ENCODE measurements around the gene KCNAB3.
"Not testable (repeated sequence)": the region's sequence is repeated elsewhere in the genome, so short reads cannot be mapped to it uniquely, and the experiment has no call there.

Gene KCNAB3

DNA sequence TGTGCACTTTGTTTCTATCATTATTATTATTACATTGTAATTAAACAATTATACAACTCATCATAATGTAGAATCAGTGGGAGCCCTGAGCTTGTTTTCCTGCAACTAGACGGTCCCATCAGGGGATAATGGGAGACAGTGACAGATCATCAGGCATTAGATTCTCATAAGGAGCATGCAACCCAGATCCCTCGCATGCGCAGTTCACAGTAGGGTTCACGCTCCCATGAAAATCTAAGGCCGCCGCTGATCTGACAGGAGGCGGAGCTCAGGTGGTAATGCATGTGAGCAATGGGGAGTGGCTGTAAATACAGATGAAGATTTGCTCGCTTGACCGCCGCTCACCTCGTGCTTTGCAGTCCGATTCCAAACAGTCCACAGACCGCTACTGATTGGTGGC, 23.6 kb upstream of the KCNAB3 start:
- not testable (repeated sequence) for H3K4me1 ChIP-seq (ENCODE audit: insufficient read depth, low read length); H3K4me3 ChIP-seq (ENCODE audit: low read length)

DNA sequence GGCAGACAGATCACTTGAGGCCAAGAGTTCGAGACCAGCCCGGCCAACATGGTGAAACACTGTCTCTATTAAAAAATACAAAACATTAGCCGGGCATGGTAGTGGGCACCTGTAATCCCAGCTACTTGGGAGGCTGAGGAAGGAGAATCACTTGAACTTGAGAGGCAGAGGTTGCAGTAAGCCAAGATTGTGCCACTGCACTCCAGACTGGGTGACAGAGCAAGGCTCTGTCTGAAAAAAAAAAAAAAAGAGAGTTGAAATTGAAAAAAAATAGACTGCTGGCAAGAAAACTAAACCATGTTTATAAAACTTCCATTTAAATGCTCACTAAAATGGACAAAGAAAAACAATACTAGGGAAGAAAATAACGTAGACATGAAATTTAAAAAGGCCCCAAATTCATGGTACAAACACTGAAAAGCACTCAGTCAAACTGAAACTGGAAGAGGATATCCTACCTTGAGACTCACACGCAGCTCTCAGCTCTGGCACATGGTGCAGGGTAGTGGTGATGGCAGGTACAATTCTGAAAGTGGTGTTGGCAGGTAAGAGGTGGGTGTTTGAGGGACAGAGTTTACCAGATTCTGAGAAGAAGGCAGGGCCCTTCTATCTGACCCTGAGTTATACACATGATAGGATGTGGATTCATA, 21.6 kb upstream of the KCNAB3 start:
- Histone ChIP-seq H3K27me3 (ENCODE audit: insufficient read depth, low read length) (no peaks in the 10 kb centered on the region), H3K9me3 (ENCODE audit: low read length) (no peaks in the 10 kb centered on the region), H3K36me3 (ENCODE audit: insufficient read depth, low read length) (peaks cover 36% of the 10 kb centered on the region), H2AFZ (ENCODE audit: low read depth, low read length) (no peak overlapping the region), H3K4me1 (ENCODE audit: insufficient read depth, low read length) (no peaks in the 10 kb centered on the region), H3K4me3 (ENCODE audit: low read length) (no peak overlapping the region)

More for the DNA sequence above, 23.6 kb upstream of the KCNAB3 start:
- not testable (repeated sequence) for H3K9me3 ChIP-seq (ENCODE audit: low read length); H3K27me3 ChIP-seq (ENCODE audit: insufficient read depth, low read length); H2AFZ ChIP-seq (ENCODE audit: low read depth, low read length)
- H3K36me3 ChIP-seq (ENCODE audit: insufficient read depth, low read length) = peaks cover 19% of the 10 kb centered on the region

DNA sequence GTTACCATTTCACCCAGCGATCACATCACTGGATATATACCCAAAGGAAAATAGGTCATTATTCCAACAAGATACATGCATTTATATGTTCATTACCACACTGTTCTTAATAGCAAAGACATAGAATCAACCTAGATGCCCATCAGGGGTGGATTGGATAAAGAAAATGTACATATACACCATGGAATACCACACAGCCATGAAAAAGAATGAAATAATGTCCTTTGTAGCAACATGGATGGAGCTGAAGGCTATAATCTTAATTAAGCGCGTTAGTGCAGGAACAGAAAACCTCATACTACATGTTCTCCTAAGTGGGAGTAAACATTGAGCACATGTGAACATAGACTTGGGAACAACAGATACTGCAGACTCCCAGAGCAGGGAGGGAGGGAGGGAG, 20.9 kb upstream of the KCNAB3 start:
- Histone ChIP-seq H3K9me3 (ENCODE audit: low read length) (no peaks in the 10 kb centered on the region), H3K27me3 (ENCODE audit: insufficient read depth, low read length) (no peaks in the 10 kb centered on the region), H3K4me3 (ENCODE audit: low read length) (no peak overlapping the region), H2AFZ (ENCODE audit: low read depth, low read length) (no peak overlapping the region), H3K36me3 (ENCODE audit: insufficient read depth, low read length) (peaks cover 43% of the 10 kb centered on the region), H3K4me1 (ENCODE audit: insufficient read depth, low read length) (no peaks in the 10 kb centered on the region)

DNA sequence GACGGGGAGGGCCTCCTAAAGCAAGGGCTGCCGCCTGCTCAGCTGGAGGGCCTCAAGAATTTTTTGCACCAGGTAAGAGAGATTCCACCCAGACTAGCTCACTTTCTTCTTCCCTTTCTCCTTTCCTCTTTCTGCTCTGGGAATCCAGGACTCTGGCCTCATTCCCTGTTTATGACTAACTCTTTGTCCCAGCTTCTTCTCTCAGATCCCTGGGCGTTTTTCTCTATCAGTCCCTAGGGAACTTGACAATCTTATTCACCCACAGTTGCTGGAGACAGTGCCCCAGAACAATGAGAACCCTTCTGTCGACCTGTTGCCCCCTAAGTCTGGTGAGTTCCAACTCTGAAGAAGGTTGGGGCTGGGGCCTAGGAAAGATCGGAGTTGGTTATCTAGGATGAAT, 18.0 kb upstream of the KCNAB3 start:
- peaks cover 68% of the 10 kb centered on the region for H3K36me3 ChIP-seq (ENCODE audit: insufficient read depth, low read length)

DNA sequence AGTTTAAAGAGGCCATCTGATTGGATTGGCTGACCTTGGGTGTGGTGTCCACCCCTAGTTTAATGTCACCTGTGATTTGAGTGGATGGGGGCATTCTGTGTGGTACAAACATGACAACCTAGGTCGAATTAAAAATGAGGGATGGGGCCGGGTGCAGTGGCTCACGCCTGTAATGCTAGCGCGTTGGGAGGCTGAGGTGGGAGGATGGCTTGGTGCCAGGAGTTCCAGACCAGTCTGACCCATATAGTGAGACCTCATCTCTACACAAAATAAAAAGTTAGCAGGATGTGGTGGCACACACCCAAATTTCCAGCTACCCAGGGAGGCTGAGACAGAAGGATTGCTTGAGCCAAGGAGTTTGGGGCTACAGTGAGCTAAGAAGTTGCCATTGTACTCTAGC, 16.8 kb upstream of the KCNAB3 start:
- no peaks in the 10 kb centered on the region for H3K9me3 ChIP-seq (ENCODE audit: low read length)
- H3K36me3 ChIP-seq (ENCODE audit: insufficient read depth, low read length) = peaks cover 75% of the 10 kb centered on the region
- H3K4me3 ChIP-seq (ENCODE audit: low read length) = no peak overlapping the region

More for the DNA sequence above, 18.0 kb upstream of the KCNAB3 start:
- H3K4me3 ChIP-seq (ENCODE audit: low read length) = no peak overlapping the region
- H3K27me3 ChIP-seq (ENCODE audit: insufficient read depth, low read length) = no peaks in the 10 kb centered on the region
- no peak overlapping the region for H2AFZ ChIP-seq (ENCODE audit: low read depth, low read length)
- no peaks in the 10 kb centered on the region for H3K4me1 ChIP-seq (ENCODE audit: insufficient read depth, low read length)
- H3K9me3 ChIP-seq (ENCODE audit: low read length) = no peaks in the 10 kb centered on the region

DNA sequence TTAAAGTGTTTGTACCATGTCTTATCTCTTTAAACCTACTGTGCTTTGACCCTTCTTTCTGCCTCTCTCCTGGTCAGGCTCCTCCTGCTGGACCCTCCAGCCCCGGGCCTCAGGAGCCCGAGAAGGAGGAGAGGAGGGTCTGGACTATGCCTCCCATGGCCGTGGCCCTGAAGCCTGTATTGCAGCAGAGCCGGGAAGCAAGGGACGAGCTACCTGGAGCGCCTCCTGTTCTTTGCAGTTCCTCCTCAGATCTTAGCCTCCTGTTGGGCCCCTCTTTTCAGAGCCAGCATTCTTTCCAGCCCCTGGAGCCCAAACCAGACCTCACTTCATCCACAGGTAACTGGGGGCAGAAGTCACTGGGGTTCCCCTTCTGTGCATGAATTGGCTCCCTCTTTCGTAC, 16.0 kb upstream of the KCNAB3 start:
- peaks cover 83% of the 10 kb centered on the region for H3K36me3 ChIP-seq (ENCODE audit: insufficient read depth, low read length)
- no peak overlapping the region for H2AFZ ChIP-seq (ENCODE audit: low read depth, low read length)
- no peaks in the 10 kb centered on the region for H3K27me3 ChIP-seq (ENCODE audit: insufficient read depth, low read length)
- no peak overlapping the region for H3K4me3 ChIP-seq (ENCODE audit: low read length)
- no peaks in the 10 kb centered on the region for H3K4me1 ChIP-seq (ENCODE audit: insufficient read depth, low read length)
- no peaks in the 10 kb centered on the region for H3K9me3 ChIP-seq (ENCODE audit: low read length)

More for the DNA sequence above, 16.8 kb upstream of the KCNAB3 start:
- no peak overlapping the region for H2AFZ ChIP-seq (ENCODE audit: low read depth, low read length)
- H3K27me3 ChIP-seq (ENCODE audit: insufficient read depth, low read length) = no peaks in the 10 kb centered on the region
- no peaks in the 10 kb centered on the region for H3K4me1 ChIP-seq (ENCODE audit: insufficient read depth, low read length)

DNA sequence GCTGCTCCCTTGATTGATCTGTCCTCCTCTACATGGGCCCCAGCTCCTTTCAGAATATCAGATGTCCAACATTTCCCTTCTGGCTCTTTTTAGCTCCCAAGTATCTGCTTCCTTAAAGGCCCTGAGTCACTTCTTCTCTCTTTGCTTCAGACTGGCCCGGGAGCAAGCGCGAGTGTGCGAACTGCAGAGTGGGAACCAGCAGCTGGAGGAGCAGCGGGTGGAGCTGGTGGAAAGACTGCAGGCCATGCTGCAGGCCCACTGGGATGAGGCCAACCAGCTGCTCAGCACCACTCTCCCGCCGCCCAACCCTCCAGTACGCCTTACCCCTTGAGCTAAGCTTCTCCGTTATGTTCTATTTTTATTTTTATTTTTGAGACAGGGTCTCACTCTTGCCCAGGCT, 14.7 kb upstream of the KCNAB3 start:
- Histone ChIP-seq H3K9me3 (ENCODE audit: low read length) (no peaks in the 10 kb centered on the region), H2AFZ (ENCODE audit: low read depth, low read length) (no peak overlapping the region), H3K4me1 (ENCODE audit: insufficient read depth, low read length) (no peaks in the 10 kb centered on the region), H3K27me3 (ENCODE audit: insufficient read depth, low read length) (no peaks in the 10 kb centered on the region), H3K36me3 (ENCODE audit: insufficient read depth, low read length) (peaks cover 86% of the 10 kb centered on the region), H3K4me3 (ENCODE audit: low read length) (no peak overlapping the region)

DNA sequence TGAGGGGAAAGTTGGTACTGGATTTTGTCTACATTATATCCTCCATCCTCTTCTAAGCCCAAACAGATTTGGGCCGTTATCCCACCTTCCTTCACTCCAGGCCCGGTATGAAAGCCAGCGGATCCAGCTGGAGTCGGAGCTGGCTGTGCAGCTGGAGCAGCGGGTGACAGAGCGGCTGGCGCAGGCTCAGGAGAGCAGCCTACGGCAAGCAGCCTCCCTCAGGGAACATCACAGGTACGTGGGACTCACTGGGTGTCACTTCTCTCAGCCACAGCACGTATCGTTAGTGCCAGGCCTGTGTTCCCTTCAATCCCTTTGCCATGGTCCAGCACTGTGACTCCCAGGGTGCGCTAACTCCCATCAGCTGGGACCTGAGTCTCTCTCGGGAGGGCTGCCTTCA, 13.6 kb upstream of the KCNAB3 start:
- Histone ChIP-seq H3K27me3 (ENCODE audit: insufficient read depth, low read length) (no peaks in the 10 kb centered on the region), H2AFZ (ENCODE audit: low read depth, low read length) (no peak overlapping the region), H3K4me1 (ENCODE audit: insufficient read depth, low read length) (no peaks in the 10 kb centered on the region), H3K4me3 (ENCODE audit: low read length) (no peak overlapping the region), H3K9me3 (ENCODE audit: low read length) (no peaks in the 10 kb centered on the region), H3K36me3 (ENCODE audit: insufficient read depth, low read length) (peaks cover 81% of the 10 kb centered on the region)

DNA sequence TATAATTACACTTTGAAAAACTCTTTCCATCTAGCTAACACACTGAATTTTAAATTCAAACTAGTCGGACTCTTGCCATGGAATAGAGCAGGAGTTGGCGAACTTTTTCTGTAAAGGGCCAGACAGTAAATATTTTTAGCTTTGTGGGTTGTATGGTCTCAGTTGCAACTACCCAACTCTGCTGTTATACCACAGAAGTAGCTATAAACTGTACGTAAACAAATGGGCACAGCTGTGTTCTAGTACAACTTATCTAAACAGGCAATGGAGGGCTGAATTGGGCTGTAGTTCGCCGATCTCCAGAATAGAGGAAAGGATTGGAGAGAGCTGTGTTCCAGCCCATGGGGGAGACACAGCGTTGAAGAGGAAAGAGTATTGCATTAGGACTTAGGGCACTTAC, 11.1 kb upstream of the KCNAB3 start:
- Histone ChIP-seq H3K36me3 (ENCODE audit: insufficient read depth, low read length) (peaks cover 78% of the 10 kb centered on the region), H3K4me3 (ENCODE audit: low read length) (no peak overlapping the region), H2AFZ (ENCODE audit: low read depth, low read length) (no peak overlapping the region), H3K27me3 (ENCODE audit: insufficient read depth, low read length) (no peaks in the 10 kb centered on the region), H3K4me1 (ENCODE audit: insufficient read depth, low read length) (no peaks in the 10 kb centered on the region), H3K9me3 (ENCODE audit: low read length) (no peaks in the 10 kb centered on the region)

DNA sequence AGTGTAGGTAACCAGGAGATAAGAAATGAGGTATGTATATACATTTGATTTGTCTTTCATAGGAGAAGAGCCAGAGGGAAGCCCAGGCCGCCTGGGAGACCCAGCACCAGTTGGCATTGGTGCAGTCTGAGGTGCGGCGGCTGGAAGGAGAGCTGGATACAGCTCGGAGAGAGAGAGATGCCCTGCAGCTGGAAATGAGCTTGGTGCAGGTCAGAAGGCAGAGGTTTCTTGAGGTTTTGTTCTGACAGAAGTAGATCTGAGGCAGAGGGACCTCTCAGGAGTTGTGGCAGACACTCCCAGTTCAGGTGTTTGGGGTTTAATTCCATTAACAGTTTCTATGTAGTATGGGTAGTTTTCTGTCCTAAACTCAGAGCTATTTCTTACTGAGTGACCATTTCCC, 10.4 kb upstream of the KCNAB3 start:
- Histone ChIP-seq H3K4me1 (ENCODE audit: insufficient read depth, low read length) (no peaks in the 10 kb centered on the region), H3K36me3 (ENCODE audit: insufficient read depth, low read length) (peaks cover 76% of the 10 kb centered on the region), H3K4me3 (ENCODE audit: low read length) (no peak overlapping the region), H3K9me3 (ENCODE audit: low read length) (no peaks in the 10 kb centered on the region), H2AFZ (ENCODE audit: low read depth, low read length) (no peak overlapping the region), H3K27me3 (ENCODE audit: insufficient read depth, low read length) (no peaks in the 10 kb centered on the region)

DNA sequence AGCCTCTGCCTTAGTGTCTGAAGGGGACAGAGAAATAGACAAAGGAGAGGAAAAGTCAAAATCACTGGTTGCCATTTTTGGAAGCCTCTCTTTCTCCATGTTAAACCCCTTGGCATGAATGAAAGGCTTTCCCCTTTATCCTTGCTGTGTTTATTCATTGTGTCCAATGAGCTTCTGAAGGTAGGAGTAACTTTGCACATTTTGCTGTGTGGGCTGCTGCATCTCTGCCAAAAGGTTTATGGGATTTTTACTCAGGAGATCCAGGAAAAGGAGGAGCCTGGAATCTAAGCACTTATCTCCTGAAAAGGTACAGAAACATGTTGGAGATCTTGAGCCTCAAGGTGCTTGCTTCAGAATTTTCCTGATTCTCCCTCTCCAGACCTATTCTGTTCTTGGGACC, 6.2 kb upstream of the KCNAB3 start:
- Histone ChIP-seq H3K4me1 (ENCODE audit: insufficient read depth, low read length) (peaks cover 23% of the 10 kb centered on the region), H3K36me3 (ENCODE audit: insufficient read depth, low read length) (peaks cover 53% of the 10 kb centered on the region), H3K4me3 (ENCODE audit: low read length) (no peak overlapping the region), H2AFZ (ENCODE audit: low read depth, low read length) (no peak overlapping the region), H3K27me3 (ENCODE audit: insufficient read depth, low read length) (no peaks in the 10 kb centered on the region), H3K9me3 (ENCODE audit: low read length) (no peaks in the 10 kb centered on the region)

DNA sequence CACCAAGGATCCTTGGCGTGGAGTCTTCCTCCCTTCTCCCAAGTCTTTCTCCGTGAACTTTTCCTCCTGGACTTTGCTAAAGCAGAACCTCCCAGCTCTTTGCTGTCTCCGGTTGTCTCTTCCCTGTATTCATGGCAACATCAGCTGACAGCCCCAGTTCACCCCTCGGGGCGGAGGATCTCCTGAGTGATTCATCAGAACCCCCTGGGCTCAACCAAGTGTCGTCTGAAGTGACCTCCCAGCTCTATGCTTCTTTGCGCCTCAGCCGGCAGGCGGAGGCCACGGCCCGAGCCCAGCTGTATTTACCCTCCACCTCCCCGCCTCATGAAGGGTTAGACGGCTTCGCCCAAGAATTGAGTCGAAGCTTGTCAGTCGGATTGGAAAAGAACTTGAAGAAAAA, 3.3 kb upstream of the KCNAB3 start:
- no peaks in the 10 kb centered on the region for H3K27me3 ChIP-seq (ENCODE audit: insufficient read depth, low read length)

DNA sequence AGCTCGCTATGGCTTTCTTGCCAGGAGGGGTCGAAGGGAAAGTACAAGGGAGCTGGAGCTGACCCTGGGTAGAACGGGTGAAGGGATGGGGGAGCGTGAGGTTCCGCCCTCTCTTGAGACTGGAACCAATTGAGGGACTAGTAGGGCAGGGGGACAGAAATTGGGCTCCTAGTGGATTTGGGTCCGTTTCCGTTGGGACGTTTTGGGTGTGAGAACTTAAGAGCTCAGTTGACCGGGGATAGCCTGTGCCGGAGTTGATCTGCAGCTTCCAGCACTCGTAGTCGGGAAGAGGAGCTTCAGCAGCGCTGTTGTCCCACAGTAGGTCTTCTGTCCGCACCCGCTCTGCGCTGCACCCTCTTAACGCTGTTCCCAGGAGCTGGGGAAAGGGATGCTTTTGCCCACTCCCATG, 2.8 kb upstream of the KCNAB3 start:
- Histone ChIP-seq H2AFZ (ENCODE audit: low read depth, low read length) (peak overlapping the region; percentile 81), H3K36me3 (ENCODE audit: insufficient read depth, low read length) (peaks cover 47% of the 10 kb centered on the region), H3K4me1 (ENCODE audit: insufficient read depth, low read length) (peaks cover 27% of the 10 kb centered on the region), H3K27me3 (ENCODE audit: insufficient read depth, low read length) (no peaks in the 10 kb centered on the region), H3K9me3 (ENCODE audit: low read length) (no peaks in the 10 kb centered on the region), H3K4me3 (ENCODE audit: low read length) (peak overlapping the region; percentile 88)

More for the DNA sequence above, 3.3 kb upstream of the KCNAB3 start:
- H3K36me3 ChIP-seq (ENCODE audit: insufficient read depth, low read length) = peaks cover 47% of the 10 kb centered on the region
- no peaks in the 10 kb centered on the region for H3K9me3 ChIP-seq (ENCODE audit: low read length)
- peaks cover 27% of the 10 kb centered on the region for H3K4me1 ChIP-seq (ENCODE audit: insufficient read depth, low read length)
- H2AFZ ChIP-seq (ENCODE audit: low read depth, low read length) = peak overlapping the region; percentile 81
- H3K4me3 ChIP-seq (ENCODE audit: low read length) = peak overlapping the region; percentile 88

All from neuron (in vitro differentiated cells).